NCI-H1694 treated with DMSO at 0.1 percent for 48 hours (cell line): Measurements from ENCODE around the gene PCDH1.
"Not testable (repeated sequence)": the region's sequence is repeated elsewhere in the genome, so short reads cannot be mapped to it uniquely, and the experiment has no call there.

ENCODE experiments used
- DNase-seq: peaks from one replicate; lab custom pipeline; 2025; lab: John Stamatoyannopoulos, UW

PCDH1 gene

GRCh38 chr5:141832131-141832530 lies 46.1 kb downstream of the PCDH1 start:
- no peak for DNase-seq

- no peak for DNase-seq
Observed at GRCh38 chr5:141828162-141828561, 50.0 kb downstream of the PCDH1 start.

GRCh38 chr5:141826674-141827073 lies 51.5 kb downstream of the PCDH1 start:
- no peak for DNase-seq

GRCh38 chr5:141825791-141826560 lies 52.2 kb downstream of the PCDH1 start:
- peak; percentile 13 for DNase-seq

- DNase-seq = no peak
Observed at GRCh38 chr5:141825241-141825671, 53.0 kb downstream of the PCDH1 start.

- DNase-seq = no peak
Observed at GRCh38 chr5:141824717-141825116, 53.5 kb downstream of the PCDH1 start.

GRCh38 chr5:141823056-141823455 lies 55.2 kb downstream of the PCDH1 start:
- no peak for DNase-seq

GRCh38 chr5:141822144-141822543 lies 56.1 kb downstream of the PCDH1 start:
- no peak for DNase-seq

GRCh38 chr5:141821430-141821925 lies 56.7 kb downstream of the PCDH1 start:
- peak; percentile 72 for DNase-seq

- not testable (repeated sequence) for DNase-seq
Observed at GRCh38 chr5:141820686-141821085, 57.5 kb downstream of the PCDH1 start.

GRCh38 chr5:141817631-141818030 lies 60.6 kb downstream of the PCDH1 start:
- no peak for DNase-seq

- DNase-seq = no peak
Observed at GRCh38 chr5:141816598-141817399, 61.4 kb downstream of the PCDH1 start.

- no peak for DNase-seq
Observed at GRCh38 chr5:141815796-141816180, 62.4 kb downstream of the PCDH1 start.

GRCh38 chr5:141815051-141815795 lies 63.0 kb downstream of the PCDH1 start:
- DNase-seq = no peak

- DNase-seq = peak; percentile 9
Observed at GRCh38 chr5:141814064-141814964, 63.9 kb downstream of the PCDH1 start.

GRCh38 chr5:141812512-141812911 lies 65.7 kb downstream of the PCDH1 start:
- DNase-seq = no peak

- no peak for DNase-seq
Observed at GRCh38 chr5:141811287-141812155, 66.7 kb downstream of the PCDH1 start.

- DNase-seq = no peak
Observed at GRCh38 chr5:141810702-141811101, 67.5 kb downstream of the PCDH1 start.

- DNase-seq = no peak
Observed at GRCh38 chr5:141809380-141810096, 68.7 kb downstream of the PCDH1 start.

GRCh38 chr5:141808857-141809256 lies 69.4 kb downstream of the PCDH1 start:
- DNase-seq = no peak
